GM12864 (cell line): ENCODE results near the gene HES5.

Source experiments
- DNase-seq: peaks from one replicate; pipeline ENCODE4 v3.0.0-alpha.2; 2011; ENCODE audit warnings: low read depth
- H3K4me3 ChIP-seq: 2 replicates; pipeline ENCODE4 v1.5.1; 2011; ENCODE audit warnings: mild to moderate bottlenecking, low read depth, low read length, control low read depth
- CTCF ChIP-seq: IDR thresholded peaks from 2 replicates; pipeline ENCODE4 v1.5.1; 2011; ENCODE audit warnings: low read depth, mild to moderate bottlenecking, moderate library complexity, low read length, control low read depth, inconsistent platforms; ENCODE audit errors: missing control alignments

HES5 gene

GRCh38 chr1:2516124-2516523, 13.9 kb downstream of the HES5 start:
- TF ChIP-seq CTCF, result no peak
- no peak overlapping the region for H3K4me3 ChIP-seq
- DNase-seq, result no peak

- TF ChIP-seq CTCF, result no peak
- H3K4me3 ChIP-seq, result no peak overlapping the region
- no peak for DNase-seq
Observed at GRCh38 chr1:2515763-2516080, 14.3 kb downstream of the HES5 start.

GRCh38 chr1:2514863-2515762, 14.9 kb downstream of the HES5 start:
- DNase-seq, result no peak
- H3K4me3 ChIP-seq, result no peak overlapping the region
- TF ChIP-seq CTCF, result peak; percentile 5

- no peak overlapping the region for H3K4me3 ChIP-seq
- no peak for TF ChIP-seq CTCF
- DNase-seq, result no peak
Observed at GRCh38 chr1:2513939-2514652, 16.0 kb downstream of the HES5 start.

- H3K4me3 ChIP-seq, result no peak overlapping the region
- no peak for DNase-seq
- TF ChIP-seq CTCF, result no peak
Observed at GRCh38 chr1:2512862-2513421, 17.1 kb downstream of the HES5 start.

GRCh38 chr1:2510366-2511155, 19.5 kb downstream of the HES5 start:
- DNase-seq, result no peak
- no peak overlapping the region for H3K4me3 ChIP-seq
- TF ChIP-seq CTCF, result no peak
